Colonic mucosa (tissue), 4 donors: Measurements from ENCODE around the gene LRRC7. TPM values are rescaled to one million over a fixed set of nuclear protein-coding genes. Genes with fewer than 3 reads are reported as not detected.

Source experiments
- DNase-seq: peaks from one replicate; pipeline ENCODE4 v3.0.0-alpha.2; 2020
- H3K27ac ChIP-seq: fragments of 200-600 bp; one replicate; pipeline ENCODE4 v1.8.0; 2021
- H3K27me3 ChIP-seq: fragments of 200-600 bp; one replicate; pipeline ENCODE4 v1.8.0; 2021
- H3K36me3 ChIP-seq: fragments of 200-600 bp; one replicate; pipeline ENCODE4 v1.8.0; 2021
- H3K4me1 ChIP-seq: fragments of 200-600 bp; one replicate; pipeline ENCODE4 v1.8.0; 2021; ENCODE audit warnings: mild to moderate bottlenecking
- H3K4me3 ChIP-seq: fragments of 200-600 bp; one replicate; pipeline ENCODE4 v1.8.0; 2021
- H3K9ac ChIP-seq, 2 donors: one replicate each; pipeline ENCODE4 v1.7.0; 2013; ENCODE audit warnings: control low read depth in 2 of 2, low read depth in 2 of 2, low read length in 2 of 2
- H3K9me3 ChIP-seq: fragments of 200-600 bp; one replicate; pipeline ENCODE4 v1.8.0; 2021
- CTCF ChIP-seq: fragments of 200-600 bp; IDR thresholded peaks from one replicate; pipeline ENCODE4 v1.8.0; 2022; ENCODE audit warnings: antibody characterized with exemption, mild to moderate bottlenecking
- intact Hi-C: fragments of 100-400 bp; cut with DNase I; formaldehyde crosslinking; loops from one replicate; pipeline ENCODE4 v1.14.1; 2022
- total RNA-seq, 2 donors: library from RNA; stranded (reverse); fragmentation: NEBNext Ultra II Directional in 1 of 2; extraction: Animal tissue kit (Norgen Biotek cat#: 25700) in 1 of 2; gene quantifications; one replicate each; pipeline ENCODE4 v1.2.1, GENCODE V29; 2021
- donor health status: healthy.
- donor health status: DM: no; HTN: no; CAD: no.
- donor health status: DM: no; HTN: no; CAD: no.

LRRC7 gene
- total RNA-seq, 2 donors from 2014 or later, result 0.21 to 0.22 TPM

GRCh38 chr1:69688193-69688592 is 120.5 kb downstream of the LRRC7 start:
- Histone ChIP-seq H3K27ac (no peak overlapping the region), H3K27me3 (no peaks in the 10 kb centered on the region), H3K4me3 (no peak overlapping the region), H3K36me3 (no peaks in the 10 kb centered on the region), H3K9me3 (no peaks in the 10 kb centered on the region), H3K4me1 (no peaks in the 10 kb centered on the region), H3K9ac (no peak overlapping the region)
- no peak for DNase-seq
- intact Hi-C loops, result no loop called here
- no peak for TF ChIP-seq CTCF

- Histone ChIP-seq H3K4me1 (no peaks in the 10 kb centered on the region), H3K9me3 (no peaks in the 10 kb centered on the region), H3K4me3 (no peak overlapping the region), H3K9ac (no peak overlapping the region), H3K36me3 (no peaks in the 10 kb centered on the region), H3K27ac (no peak overlapping the region), H3K27me3 (no peaks in the 10 kb centered on the region)
- intact Hi-C loops, result no loop called here
- DNase-seq, result no peak
- no peak for TF ChIP-seq CTCF
Observed at GRCh38 chr1:69691179-69691578, 123.5 kb downstream of the LRRC7 start.

- Histone ChIP-seq H3K27ac (no peak overlapping the region), H3K27me3 (no peaks in the 10 kb centered on the region), H3K9me3 (no peaks in the 10 kb centered on the region), H3K4me1 (no peaks in the 10 kb centered on the region), H3K4me3 (no peak overlapping the region), H3K36me3 (no peaks in the 10 kb centered on the region), H3K9ac (no peak overlapping the region)
- intact Hi-C loops, result no loop called here
- DNase-seq, result no peak
- TF ChIP-seq CTCF, result no peak
Observed at GRCh38 chr1:69693921-69694675, 126.4 kb downstream of the LRRC7 start.

- H3K4me1 ChIP-seq, result no peaks in the 10 kb centered on the region
- H3K27ac ChIP-seq, result no peak overlapping the region
- DNase-seq, result no peak
- TF ChIP-seq CTCF, result no peak
- H3K4me3 ChIP-seq, result no peak overlapping the region
- intact Hi-C loops, result no loop called here
- no peaks in the 10 kb centered on the region for H3K36me3 ChIP-seq
- H3K27me3 ChIP-seq, result no peaks in the 10 kb centered on the region
- H3K9me3 ChIP-seq, result no peaks in the 10 kb centered on the region
- no peak overlapping the region for H3K9ac ChIP-seq
Observed at GRCh38 chr1:69697340-69697739, 129.6 kb downstream of the LRRC7 start.

GRCh38 chr1:69700770-69701169 is 133.0 kb downstream of the LRRC7 start:
- intact Hi-C loops, result no loop called here
- DNase-seq, result no peak
- TF ChIP-seq CTCF, result no peak
- Histone ChIP-seq H3K9ac (no peak overlapping the region), H3K4me1 (no peaks in the 10 kb centered on the region), H3K36me3 (no peaks in the 10 kb centered on the region), H3K27ac (no peak overlapping the region), H3K4me3 (no peak overlapping the region), H3K9me3 (no peaks in the 10 kb centered on the region), H3K27me3 (no peaks in the 10 kb centered on the region)
